Activated T-helper 17 cell treated with anti-CD3 and anti-CD28 coated beads, Interleukin-2, amount 50 U/mL, for 72 hours (primary cell): ENCODE measurements around the gene GMEB2. TPM values are rescaled to one million over a fixed set of nuclear protein-coding genes. Genes with fewer than 3 reads are reported as not detected.

Experiments used
- ATAC-seq: fragments of 150-1000 bp; cut with Tn5 transposase; replicated peaks from 2 replicates; pipeline ENCODE4 v1.10.0; 2021; ENCODE audit warnings: mild to moderate bottlenecking, moderate library complexity
- H3K27ac Mint-ChIP-seq: one replicate; pipeline ENCODE4 v1.8.0; 2022; ENCODE audit warnings: mixed read lengths
- H3K27me3 Mint-ChIP-seq: one replicate; pipeline ENCODE4 v1.8.0; 2022; ENCODE audit warnings: mixed read lengths
- H3K36me3 Mint-ChIP-seq: one replicate; pipeline ENCODE4 v1.8.0; 2022; ENCODE audit warnings: low read depth, mild to moderate bottlenecking, mixed read lengths
- H3K4me1 Mint-ChIP-seq: one replicate; pipeline ENCODE4 v1.8.0; 2022; ENCODE audit warnings: mixed read lengths
- H3K4me3 Mint-ChIP-seq: one replicate; pipeline ENCODE4 v1.8.0; 2022; ENCODE audit warnings: mild to moderate bottlenecking, mixed read lengths
- H3K9me3 Mint-ChIP-seq: one replicate; pipeline ENCODE4 v1.8.0; 2022; ENCODE audit warnings: mixed read lengths
- total RNA-seq, 2 donors: library from RNA; stranded (reverse); gene quantifications; one replicate each; pipeline ENCODE4 v1.2.3, GENCODE V29; 2022

The GMEB2 gene
- total RNA-seq, 2 donors from 2014 or later, result 11.5 to 19.6 TPM

- no peak overlapping the region for H3K27ac Mint-ChIP-seq
- H3K9me3 Mint-ChIP-seq, result no peaks in the 10 kb centered on the region
- ATAC-seq, result no peak
- peaks cover 4% of the 10 kb centered on the region for H3K27me3 Mint-ChIP-seq
- no peak overlapping the region for H3K4me3 Mint-ChIP-seq
- H3K36me3 Mint-ChIP-seq, result no peaks in the 10 kb centered on the region
- peaks cover 5% of the 10 kb centered on the region for H3K4me1 Mint-ChIP-seq
Observed at GRCh38 chr20:63546256-63546955, 80.5 kb downstream of the GMEB2 start.

- H3K27me3 Mint-ChIP-seq, result peaks cover 4% of the 10 kb centered on the region
- peaks cover 5% of the 10 kb centered on the region for H3K4me1 Mint-ChIP-seq
- no peaks in the 10 kb centered on the region for H3K9me3 Mint-ChIP-seq
- H3K27ac Mint-ChIP-seq, result peak overlapping the region; percentile 8
- H3K4me3 Mint-ChIP-seq, result no peak overlapping the region
- no peak for ATAC-seq
- H3K36me3 Mint-ChIP-seq, result no peaks in the 10 kb centered on the region
Observed at GRCh38 chr20:63545814-63546213, 81.1 kb downstream of the GMEB2 start.

- Mint-ChIP-seq H3K27me3 (peaks cover 4% of the 10 kb centered on the region), H3K4me3 (no peak overlapping the region), H3K9me3 (no peaks in the 10 kb centered on the region), H3K27ac (peak overlapping the region; percentile 8), H3K4me1 (peaks cover 5% of the 10 kb centered on the region), H3K36me3 (no peaks in the 10 kb centered on the region)
- no peak for ATAC-seq
Observed at GRCh38 chr20:63544958-63545516, 81.9 kb downstream of the GMEB2 start.

GRCh38 chr20:63544241-63544957 is 82.5 kb downstream of the GMEB2 start:
- Mint-ChIP-seq H3K4me3 (no peak overlapping the region), H3K27me3 (peaks cover 1% of the 10 kb centered on the region), H3K4me1 (peaks cover 5% of the 10 kb centered on the region), H3K27ac (no peak overlapping the region), H3K9me3 (no peaks in the 10 kb centered on the region), H3K36me3 (no peaks in the 10 kb centered on the region)
- ATAC-seq, result no peak

GRCh38 chr20:63543733-63544132 is 83.2 kb downstream of the GMEB2 start:
- H3K36me3 Mint-ChIP-seq, result no peaks in the 10 kb centered on the region
- peaks cover 5% of the 10 kb centered on the region for H3K4me1 Mint-ChIP-seq
- H3K27ac Mint-ChIP-seq, result no peak overlapping the region
- no peaks in the 10 kb centered on the region for H3K9me3 Mint-ChIP-seq
- no peaks in the 10 kb centered on the region for H3K27me3 Mint-ChIP-seq
- no peak overlapping the region for H3K4me3 Mint-ChIP-seq
- ATAC-seq, result no peak

- Mint-ChIP-seq H3K27ac (no peak overlapping the region), H3K36me3 (no peaks in the 10 kb centered on the region), H3K27me3 (no peaks in the 10 kb centered on the region), H3K4me1 (peaks cover 5% of the 10 kb centered on the region), H3K4me3 (no peak overlapping the region), H3K9me3 (no peaks in the 10 kb centered on the region)
- no peak for ATAC-seq
Observed at GRCh38 chr20:63543131-63543530, 83.8 kb downstream of the GMEB2 start.

- H3K4me1 Mint-ChIP-seq, result peaks cover 5% of the 10 kb centered on the region
- no peaks in the 10 kb centered on the region for H3K27me3 Mint-ChIP-seq
Observed at GRCh38 chr20:63542696-63543095, 84.2 kb downstream of the GMEB2 start.

GRCh38 chr20:63542031-63542559 is 84.8 kb downstream of the GMEB2 start:
- Mint-ChIP-seq H3K4me1 (peaks cover 5% of the 10 kb centered on the region), H3K27me3 (no peaks in the 10 kb centered on the region), H3K27ac (no peak overlapping the region), H3K9me3 (no peaks in the 10 kb centered on the region), H3K36me3 (no peaks in the 10 kb centered on the region), H3K4me3 (no peak overlapping the region)
- no peak for ATAC-seq

More at GRCh38 chr20:63542696-63543095, 84.2 kb downstream of the GMEB2 start:
- Mint-ChIP-seq H3K27ac (no peak overlapping the region), H3K9me3 (no peaks in the 10 kb centered on the region), H3K36me3 (no peaks in the 10 kb centered on the region), H3K4me3 (no peak overlapping the region)
- no peak for ATAC-seq

GRCh38 chr20:63541371-63541770 is 85.5 kb downstream of the GMEB2 start:
- Mint-ChIP-seq H3K36me3 (no peaks in the 10 kb centered on the region), H3K4me3 (no peak overlapping the region), H3K27me3 (no peaks in the 10 kb centered on the region), H3K9me3 (no peaks in the 10 kb centered on the region), H3K27ac (no peak overlapping the region), H3K4me1 (peaks cover 5% of the 10 kb centered on the region)
- no peak for ATAC-seq

GRCh38 chr20:63540417-63541186 is 86.3 kb downstream of the GMEB2 start:
- Mint-ChIP-seq H3K27me3 (no peaks in the 10 kb centered on the region), H3K27ac (no peak overlapping the region), H3K4me1 (peaks cover 5% of the 10 kb centered on the region), H3K4me3 (no peak overlapping the region), H3K36me3 (no peaks in the 10 kb centered on the region), H3K9me3 (no peaks in the 10 kb centered on the region)
- no peak for ATAC-seq

GRCh38 chr20:63539441-63540370 is 87.2 kb downstream of the GMEB2 start:
- Mint-ChIP-seq H3K4me1 (peaks cover 5% of the 10 kb centered on the region), H3K27ac (no peak overlapping the region), H3K4me3 (no peak overlapping the region), H3K36me3 (no peaks in the 10 kb centered on the region), H3K27me3 (no peaks in the 10 kb centered on the region), H3K9me3 (no peaks in the 10 kb centered on the region)
- no peak for ATAC-seq

GRCh38 chr20:63539092-63539430 is 87.8 kb downstream of the GMEB2 start:
- Mint-ChIP-seq H3K9me3 (no peaks in the 10 kb centered on the region), H3K36me3 (no peaks in the 10 kb centered on the region), H3K4me3 (no peak overlapping the region), H3K4me1 (peaks cover 5% of the 10 kb centered on the region), H3K27ac (no peak overlapping the region), H3K27me3 (no peaks in the 10 kb centered on the region)
- no peak for ATAC-seq

GRCh38 chr20:63538204-63539091 is 88.5 kb downstream of the GMEB2 start:
- H3K27me3 Mint-ChIP-seq, result no peaks in the 10 kb centered on the region
- no peaks in the 10 kb centered on the region for H3K36me3 Mint-ChIP-seq
- no peaks in the 10 kb centered on the region for H3K9me3 Mint-ChIP-seq
- no peaks in the 10 kb centered on the region for H3K4me1 Mint-ChIP-seq
- H3K4me3 Mint-ChIP-seq, result peak overlapping the region; percentile 67
- ATAC-seq, result peak; percentile 8
- H3K27ac Mint-ChIP-seq, result peak overlapping the region; percentile 86
